ENCODE data around the gene RETN.

DNA sequence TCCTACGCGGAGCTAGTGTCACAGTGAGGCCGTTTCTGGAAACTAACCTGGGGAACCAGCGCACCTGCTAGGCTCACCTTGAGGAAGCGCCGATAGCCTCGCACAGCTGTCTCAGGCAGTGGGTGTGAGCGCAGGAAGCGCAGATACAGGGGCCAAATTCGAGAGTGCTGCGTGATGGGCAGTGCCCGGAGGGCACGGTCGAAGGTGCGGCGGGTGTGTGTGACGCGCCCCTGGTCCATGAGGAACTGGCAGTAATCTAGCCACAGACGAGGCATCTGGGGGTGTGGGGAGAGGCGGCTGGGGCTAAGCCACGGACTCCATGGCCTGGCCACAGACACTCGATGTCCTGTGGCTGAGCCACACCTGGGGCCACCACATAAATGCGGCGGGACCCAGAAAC lies 41.7 kb upstream of the RETN start:
- TF ChIP-seq EZH2 (IDR thresholded peaks at IDR 0.05; ENCODE audit: low read depth, unreplicated experiment) (no peak), CTCF (conservative IDR thresholded peaks at IDR 0.05; ENCODE audit: low read depth in 2 of 2) (no peak), POLR2AphosphoS5 (IDR thresholded peaks at IDR 0.05; ENCODE audit: low read depth) (no peak), JUNB (IDR thresholded peaks at IDR 0.05; ENCODE audit: unreplicated experiment) (no peak)
- TF ChIP-seq, protein P1, sequence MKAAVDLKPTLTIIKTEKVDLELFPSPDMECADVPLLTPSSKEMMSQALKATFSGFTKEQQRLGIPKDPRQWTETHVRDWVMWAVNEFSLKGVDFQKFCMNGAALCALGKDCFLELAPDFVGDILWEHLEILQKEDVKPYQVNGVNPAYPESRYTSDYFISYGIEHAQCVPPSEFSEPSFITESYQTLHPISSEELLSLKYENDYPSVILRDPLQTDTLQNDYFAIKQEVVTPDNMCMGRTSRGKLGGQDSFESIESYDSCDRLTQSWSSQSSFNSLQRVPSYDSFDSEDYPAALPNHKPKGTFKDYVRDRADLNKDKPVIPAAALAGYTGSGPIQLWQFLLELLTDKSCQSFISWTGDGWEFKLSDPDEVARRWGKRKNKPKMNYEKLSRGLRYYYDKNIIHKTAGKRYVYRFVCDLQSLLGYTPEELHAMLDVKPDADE (IDR thresholded peaks at IDR 0.05) = no peak
